HG03064 (cell line): Measurements from ENCODE around the gene ROBO1.

ENCODE experiments used
- ATAC-seq: cut with Tn5 transposase; IDR thresholded peaks from one replicate; pipeline ENCODE4 v1.9.1; 2021; ENCODE audit warnings: low read depth; ENCODE audit not compliant: unreplicated experiment

Gene ROBO1

GRCh38 chr3:79392479-79392878, 375.3 kb downstream of the ROBO1 start:
- ATAC-seq = no peak

DNA sequence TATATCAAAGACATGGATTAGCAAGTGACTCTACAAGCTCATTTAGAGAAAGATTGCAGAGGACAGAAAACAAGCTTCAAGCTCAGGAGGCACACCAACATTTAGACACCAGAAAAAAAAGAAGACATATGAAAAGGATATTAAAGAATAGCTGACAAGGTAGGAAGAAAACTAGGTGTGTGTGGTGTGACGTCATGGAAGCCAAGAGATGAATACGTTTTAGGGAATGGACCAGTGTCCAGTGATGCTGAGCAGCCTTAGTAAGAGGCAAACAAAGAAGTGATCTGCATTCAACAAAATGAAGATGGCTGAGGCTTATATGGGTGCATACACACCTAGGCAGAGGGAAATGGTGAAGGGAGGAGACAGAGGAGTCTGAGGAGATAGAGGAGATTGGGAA, 377.4 kb downstream of the ROBO1 start:
- ATAC-seq = no peak

DNA sequence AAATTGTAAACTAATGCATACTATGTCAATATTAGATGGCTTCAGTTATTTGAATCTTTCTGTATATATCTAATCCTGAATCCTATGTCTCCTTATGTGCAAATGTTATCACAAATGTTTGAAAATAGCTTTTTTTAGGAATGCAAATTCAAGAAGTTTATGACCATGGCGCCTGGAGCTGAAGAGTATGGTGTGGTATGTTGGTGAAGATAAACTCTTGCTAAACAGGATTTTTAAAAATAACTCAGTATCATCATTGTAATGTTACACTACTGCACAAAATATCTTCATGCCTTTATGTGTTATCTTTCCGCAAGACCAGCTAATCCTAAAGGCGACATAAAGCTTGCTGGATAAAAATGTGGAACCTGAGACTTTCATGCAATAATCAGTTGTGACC, 382.6 kb downstream of the ROBO1 start:
- no peak for ATAC-seq

GRCh38 chr3:79383402-79384012, 384.3 kb downstream of the ROBO1 start:
- no peak for ATAC-seq

DNA sequence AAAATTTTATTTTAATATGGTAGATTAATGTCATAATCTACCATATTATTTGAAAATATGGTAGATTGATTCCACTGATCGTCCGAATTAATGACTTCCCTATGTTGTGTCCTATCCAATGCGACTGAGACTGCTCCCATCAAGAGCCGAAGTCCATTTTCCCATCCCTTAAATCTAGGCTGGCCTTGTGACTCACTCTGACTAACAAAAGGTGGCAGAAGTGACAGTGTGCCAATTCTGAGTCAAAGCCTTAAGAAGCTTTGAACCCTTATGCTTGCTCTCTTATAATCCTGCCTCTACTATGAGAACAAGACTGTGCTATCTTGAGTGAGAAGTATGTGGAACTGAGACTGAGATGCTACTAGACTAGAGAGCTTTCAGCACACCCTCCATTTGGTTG, 387.2 kb downstream of the ROBO1 start:
- no peak for ATAC-seq

GRCh38 chr3:79378064-79378463, 389.7 kb downstream of the ROBO1 start:
- no peak for ATAC-seq

GRCh38 chr3:79369306-79369705, 398.5 kb downstream of the ROBO1 start:
- ATAC-seq = no peak

GRCh38 chr3:79368403-79368802, 399.4 kb downstream of the ROBO1 start:
- ATAC-seq = no peak

DNA sequence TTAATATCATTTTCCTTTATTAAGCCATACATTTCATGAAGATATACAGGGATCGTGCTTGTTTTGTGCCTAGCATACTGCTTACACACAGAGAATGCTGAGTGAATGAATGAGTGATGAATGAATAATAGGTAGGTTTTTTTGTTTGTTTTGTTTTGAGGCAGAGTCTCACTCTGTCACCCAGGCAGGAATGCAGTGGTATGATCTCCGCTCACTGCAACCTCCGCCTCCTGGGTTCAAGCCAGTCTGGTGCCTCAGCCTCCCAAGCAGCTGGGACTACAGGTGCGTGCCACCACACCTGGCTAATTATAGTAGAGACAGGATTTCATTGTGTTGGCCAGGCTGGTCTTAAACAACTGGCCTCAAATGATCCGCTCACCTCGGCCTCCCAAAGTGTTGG, 400.0 kb downstream of the ROBO1 start:
- no peak for ATAC-seq

- no peak for ATAC-seq
Observed at GRCh38 chr3:79367066-79367465, 400.7 kb downstream of the ROBO1 start.

DNA sequence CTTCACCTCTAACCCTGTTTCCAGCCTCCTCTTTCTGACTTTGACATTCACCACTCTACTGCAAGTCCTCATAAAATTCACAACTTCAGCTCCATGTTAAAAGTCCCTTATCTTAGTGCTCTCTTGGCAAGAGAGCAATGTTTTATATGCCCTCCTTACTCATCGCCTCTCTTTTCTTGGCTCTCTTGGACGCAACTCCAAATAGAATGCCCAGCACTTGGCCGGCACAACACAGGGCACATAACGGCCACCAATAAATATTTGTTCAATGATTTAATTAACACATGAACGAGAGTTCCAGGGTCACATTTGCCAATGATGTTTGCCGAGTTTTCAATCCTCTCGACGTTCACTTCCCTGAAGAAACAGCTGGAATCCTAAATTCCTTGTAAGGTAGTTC, 401.4 kb downstream of the ROBO1 start:
- no peak for ATAC-seq

GRCh38 chr3:79364784-79365183, 403.0 kb downstream of the ROBO1 start:
- no peak for ATAC-seq

- ATAC-seq = no peak
Observed at GRCh38 chr3:79362571-79363270, 405.1 kb downstream of the ROBO1 start.

DNA sequence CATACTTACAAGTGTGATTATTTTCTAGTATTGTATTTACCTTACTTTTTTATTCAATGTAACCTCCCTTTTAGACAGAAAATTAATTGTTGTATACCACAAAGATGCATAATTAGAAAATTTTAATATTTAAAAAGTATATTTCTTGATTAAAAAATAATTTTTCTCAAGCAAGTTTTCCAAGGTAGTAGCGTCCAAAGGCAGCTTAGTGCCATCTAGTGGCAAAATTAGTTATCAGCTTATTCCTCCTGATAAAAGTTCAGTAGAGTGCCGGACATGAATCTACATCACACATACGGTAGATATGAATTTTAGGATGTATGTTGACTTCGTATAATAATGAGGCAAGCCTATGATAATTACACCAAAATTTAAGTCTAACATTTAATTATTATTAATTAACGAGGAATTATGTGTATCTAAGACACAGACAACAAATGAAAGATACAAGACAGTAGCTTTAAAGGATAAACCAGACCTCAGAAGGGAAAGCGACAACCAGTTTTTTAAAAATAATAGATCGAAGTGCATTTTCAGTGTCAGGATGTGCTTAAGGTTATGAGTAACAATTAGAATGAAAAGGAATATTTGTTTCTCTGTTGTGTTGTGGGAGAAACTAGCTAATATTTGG, 405.9 kb downstream of the ROBO1 start:
- no peak for ATAC-seq

GRCh38 chr3:79358327-79358726, 409.5 kb downstream of the ROBO1 start:
- no peak for ATAC-seq

DNA sequence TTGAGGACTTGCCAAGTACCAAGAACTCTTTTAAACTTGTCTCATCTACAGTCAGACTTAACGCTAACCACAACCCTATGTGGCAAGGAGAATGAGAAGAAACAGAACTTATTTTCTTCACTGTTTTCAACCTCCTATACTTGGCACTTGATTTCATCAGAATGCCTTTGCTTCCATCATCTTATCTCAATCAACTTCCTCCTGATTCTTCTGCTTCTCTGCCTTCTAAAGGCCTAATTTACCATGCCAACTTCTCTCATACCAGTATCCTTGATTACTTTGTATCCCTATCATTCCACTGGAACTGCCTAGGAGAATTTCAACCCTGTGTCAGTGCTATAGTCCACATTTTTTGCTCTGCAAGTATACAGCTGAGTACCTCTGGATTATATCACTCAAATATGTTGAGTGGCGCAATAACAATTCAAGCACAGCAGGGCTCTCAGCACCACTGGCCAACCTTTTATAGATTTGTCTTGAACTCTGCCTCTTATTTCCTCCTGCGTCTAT, 413.6 kb downstream of the ROBO1 start:
- ATAC-seq = no peak

GRCh38 chr3:79351699-79352098, 416.1 kb downstream of the ROBO1 start:
- no peak for ATAC-seq

- ATAC-seq = no peak
Observed at GRCh38 chr3:79344876-79345871, 422.6 kb downstream of the ROBO1 start.

DNA sequence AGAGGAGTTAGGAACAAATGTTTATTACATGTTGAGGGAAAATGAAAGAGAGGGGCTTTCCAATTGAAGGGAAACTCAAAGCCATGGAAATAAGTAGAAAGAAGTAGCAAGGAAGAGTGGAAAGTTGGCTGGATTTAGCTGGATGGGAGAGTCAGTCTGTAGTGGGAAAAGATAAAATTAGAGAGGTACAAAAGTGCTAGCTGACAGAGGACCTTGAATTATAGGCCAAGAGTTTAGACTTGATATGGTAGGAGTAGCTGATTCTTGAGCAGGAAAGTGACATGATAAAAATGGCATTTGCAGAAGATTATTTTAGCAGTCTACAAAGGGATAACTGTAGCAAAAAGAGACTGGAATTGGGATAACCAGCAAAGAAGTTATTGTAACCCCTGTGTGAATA, 425.8 kb downstream of the ROBO1 start:
- no peak for ATAC-seq

DNA sequence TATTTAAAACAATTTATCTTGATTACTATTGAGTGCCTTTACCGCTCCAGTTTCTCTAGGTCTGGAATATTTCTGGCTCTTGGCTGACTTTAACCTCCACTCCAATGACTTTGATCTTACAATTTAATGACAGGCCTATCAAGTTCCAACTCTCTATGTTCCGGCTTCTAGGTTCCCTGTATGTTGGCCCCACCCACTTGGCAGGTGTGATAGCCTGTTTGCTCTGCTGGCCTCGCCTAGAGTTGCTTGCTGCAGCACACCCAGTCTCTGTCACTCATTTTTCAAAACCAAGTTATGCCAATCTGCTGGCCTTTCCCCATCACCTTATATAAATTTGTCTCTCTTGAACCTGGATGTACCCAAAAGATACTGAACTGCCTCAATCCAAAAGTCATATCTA, 428.0 kb downstream of the ROBO1 start:
- no peak for ATAC-seq

DNA sequence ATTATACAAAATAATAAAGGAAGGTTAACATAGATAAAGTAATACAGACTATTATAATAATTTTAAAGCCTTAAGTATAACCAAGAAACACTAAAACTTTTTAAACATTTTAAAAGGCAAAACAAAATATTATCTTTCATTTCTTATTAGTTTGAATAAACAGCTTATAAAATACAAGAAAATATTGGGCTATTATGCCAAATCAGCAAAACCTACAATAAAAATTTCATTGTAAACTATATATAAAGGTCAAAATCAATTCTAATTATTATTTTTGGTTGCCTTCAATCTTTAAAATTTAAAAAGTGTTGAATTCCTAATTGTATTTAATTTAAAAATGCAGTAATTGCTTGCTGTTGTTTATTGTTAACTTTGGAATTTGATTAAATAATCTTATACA, 430.0 kb downstream of the ROBO1 start:
- no peak for ATAC-seq
